Karpas-422 (cell line): ENCODE data around the gene TBC1D22A. TPM values are rescaled to one million over a fixed set of nuclear protein-coding genes. Genes with fewer than 3 reads are reported as not detected.

Experiments used
- DNase-seq: peaks from one replicate; pipeline ENCODE4 v3.0.0-alpha.2; 2015
- H2AFZ ChIP-seq: fragments of 200-600 bp; sonication (generic); 2 replicates; pipeline ENCODE4 v1.6.1; 2014; ENCODE audit warnings: antibody characterized with exemption, low read length, mixed read lengths
- H3K27ac ChIP-seq: fragments of 200-600 bp; sonication (generic); 2 replicates; pipeline ENCODE4 v1.5.1; 2014; ENCODE audit warnings: mild to moderate bottlenecking, low read length, moderate library complexity
- H3K27me3 ChIP-seq: fragments of 200-600 bp; sonication (generic); 2 replicates; pipeline ENCODE4 v1.6.1; 2014; ENCODE audit warnings: low read length, mixed read lengths
- H3K36me3 ChIP-seq: fragments of 200-600 bp; sonication (generic); 2 replicates; pipeline ENCODE4 v1.6.1; 2014; ENCODE audit warnings: low read length, mixed read lengths; ENCODE audit not compliant: insufficient read depth
- H3K4me1 ChIP-seq: fragments of 200-600 bp; sonication (generic); 2 replicates; pipeline ENCODE4 v1.6.1; 2014; ENCODE audit warnings: mild to moderate bottlenecking, low read length, mixed read lengths
- H3K4me2 ChIP-seq: fragments of 200-600 bp; sonication (generic); 2 replicates; pipeline ENCODE4 v1.6.1; 2014; ENCODE audit warnings: low read length, low read depth, mild to moderate bottlenecking; ENCODE audit not compliant: poor library complexity, severe bottlenecking
- H3K4me3 ChIP-seq: fragments of 200-600 bp; sonication (generic); 2 replicates; pipeline ENCODE4 v1.5.1; 2014; ENCODE audit warnings: mild to moderate bottlenecking, antibody characterized with exemption, low read length, mixed read lengths
- H3K79me2 ChIP-seq: fragments of 200-600 bp; sonication (generic); 2 replicates; pipeline ENCODE4 v1.6.1; 2014; ENCODE audit warnings: mild to moderate bottlenecking, low read length, mixed read lengths
- H3K9ac ChIP-seq: fragments of 200-600 bp; sonication (generic); 2 replicates; pipeline ENCODE4 v1.6.0; 2014; ENCODE audit warnings: low read length
- H3K9me2 ChIP-seq: fragments of 200-600 bp; sonication (generic), shearing (Covaris generic); replicated peaks from 2 replicates; pipeline ENCODE4 v1.6.0; 2014; ENCODE audit warnings: mild to moderate bottlenecking, low read length, moderate library complexity; ENCODE audit not compliant: insufficient read depth
- H3K9me3 ChIP-seq: fragments of 300-700, 200-600 bp; sonication (generic); 2 replicates; pipeline ENCODE4 v1.6.1; 2014; ENCODE audit warnings: low read length, mixed read lengths
- H4K20me1 ChIP-seq: fragments of 200-600 bp; sonication (generic); 2 replicates; pipeline ENCODE4 v1.6.1; 2014; ENCODE audit warnings: mild to moderate bottlenecking, antibody characterized with exemption, low read length, low read depth; ENCODE audit not compliant: insufficient read depth
- total RNA-seq: library from RNA; depleted of rRNA; stranded (reverse); fragments of >200 nt; shearing (Covaris generic); gene quantifications from 2 replicates; pipeline ENCODE4 v1.2.3, GENCODE V29; 2014; ENCODE audit warnings: low replicate concordance

TBC1D22A gene
- total RNA-seq, 1 experiment from 2014 or later: 27.7 TPM

- Histone ChIP-seq H3K4me3 (no peak overlapping the region), H3K79me2 (peaks cover 47% of the 10 kb centered on the region), H3K9me2 (no peaks in the 10 kb centered on the region), H3K27me3 (no peaks in the 10 kb centered on the region), H3K36me3 (peaks cover 13% of the 10 kb centered on the region; the same call in 1 of the 2 replicates), H3K4me2 (no peak overlapping the region), H4K20me1 (no peaks in the 10 kb centered on the region), H3K9ac (no peak overlapping the region), H2AFZ (no peak overlapping the region), H3K9me3 (peaks cover 5% of the 10 kb centered on the region; the same call in 1 of the 2 replicates), H3K4me1 (no peaks in the 10 kb centered on the region), H3K27ac (no peak overlapping the region)
- DNase-seq: no peak
These were observed 254.8 kb downstream of the TBC1D22A start for GRCh38 chr22:47017245-47017644.

- H2AFZ ChIP-seq: no peak overlapping the region
- H4K20me1 ChIP-seq: no peaks in the 10 kb centered on the region
- no peaks in the 10 kb centered on the region for H3K4me1 ChIP-seq
- H3K4me2 ChIP-seq: no peak overlapping the region
- no peak overlapping the region for H3K27ac ChIP-seq
- peaks cover 5% of the 10 kb centered on the region; the same call in 1 of the 2 replicates for H3K9me3 ChIP-seq
- no peak overlapping the region for H3K4me3 ChIP-seq
- peaks cover 45% of the 10 kb centered on the region for H3K79me2 ChIP-seq
- no peaks in the 10 kb centered on the region for H3K9me2 ChIP-seq
- H3K27me3 ChIP-seq: no peaks in the 10 kb centered on the region
- no peak for DNase-seq
- H3K36me3 ChIP-seq: peaks cover 13% of the 10 kb centered on the region
- H3K9ac ChIP-seq: no peak overlapping the region
These were observed 255.8 kb downstream of the TBC1D22A start for GRCh38 chr22:47018010-47018910.

DNA sequence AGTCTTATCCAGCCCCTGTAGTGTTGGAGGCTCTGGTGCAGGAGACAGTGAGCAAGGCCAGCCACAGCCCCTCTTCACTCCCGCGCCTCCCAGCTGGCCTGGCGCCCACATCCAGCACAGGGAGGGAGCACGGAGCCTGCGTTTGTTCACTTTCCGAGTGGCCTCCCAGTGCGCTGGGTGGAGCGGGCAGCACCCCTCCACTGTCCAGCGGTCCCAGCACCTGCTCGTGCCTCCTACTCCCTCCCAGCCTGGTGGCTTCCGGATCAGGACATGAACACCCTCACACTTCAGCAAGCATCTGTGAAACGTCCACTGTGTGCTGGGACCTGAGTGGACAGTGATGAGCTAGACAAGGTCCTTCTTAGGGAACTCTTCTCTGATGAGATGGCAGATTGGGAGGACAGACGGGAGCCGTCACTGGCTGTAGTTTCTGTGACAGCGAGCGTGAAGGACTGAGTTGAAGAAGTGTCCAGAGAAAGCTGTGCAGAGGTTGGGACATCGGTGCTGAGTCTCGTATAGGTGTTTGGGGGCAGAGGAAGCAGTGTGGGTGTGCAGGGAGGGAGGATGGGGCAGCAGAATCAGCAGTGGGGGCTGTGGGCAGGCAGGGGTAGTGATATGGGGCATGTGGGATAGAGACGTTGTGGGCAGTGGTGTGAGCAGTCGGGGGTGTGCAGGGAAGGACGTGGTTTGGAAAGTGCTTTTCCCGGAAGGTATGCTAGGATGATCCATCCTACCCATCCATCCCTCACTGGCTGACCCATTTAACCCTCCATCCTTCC, 256.8 kb downstream of the TBC1D22A start:
- Histone ChIP-seq H4K20me1 (no peaks in the 10 kb centered on the region), H3K4me1 (no peaks in the 10 kb centered on the region), H3K27ac (no peak overlapping the region), H3K4me2 (no peak overlapping the region), H3K9me3 (peaks cover 5% of the 10 kb centered on the region; the same call in 1 of the 2 replicates), H3K27me3 (no peaks in the 10 kb centered on the region), H3K9ac (no peak overlapping the region), H3K36me3 (peaks cover 13% of the 10 kb centered on the region), H2AFZ (no peak overlapping the region), H3K4me3 (no peak overlapping the region), H3K79me2 (peaks cover 35% of the 10 kb centered on the region), H3K9me2 (no peaks in the 10 kb centered on the region)
- DNase-seq: no peak

DNA sequence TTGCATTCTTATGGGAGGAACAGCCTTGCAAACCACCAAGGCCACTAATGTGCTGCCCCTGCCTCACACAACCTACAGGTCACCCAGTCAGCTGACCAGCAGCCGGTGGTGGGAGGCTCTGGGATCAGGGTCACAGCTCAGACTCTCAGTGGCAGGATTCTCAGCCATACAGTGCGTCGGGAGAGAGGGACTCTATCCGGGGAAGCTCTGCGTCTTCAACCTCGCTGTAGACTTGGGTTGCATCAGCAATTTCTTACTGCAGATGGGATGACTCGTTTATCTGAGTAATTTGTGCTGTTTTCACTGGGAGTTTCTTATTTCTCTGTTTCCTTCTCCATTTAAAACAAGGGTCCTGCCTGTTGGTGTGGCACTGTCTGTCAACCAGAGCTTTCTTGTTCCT, 257.7 kb downstream of the TBC1D22A start:
- Histone ChIP-seq H3K4me1 (no peaks in the 10 kb centered on the region), H3K27ac (no peak overlapping the region), H3K4me3 (no peak overlapping the region), H4K20me1 (no peaks in the 10 kb centered on the region), H3K9me3 (peaks cover 5% of the 10 kb centered on the region; the same call in 1 of the 2 replicates), H3K79me2 (peaks cover 27% of the 10 kb centered on the region), H3K36me3 (peaks cover 10% of the 10 kb centered on the region), H3K9ac (no peak overlapping the region), H3K27me3 (no peaks in the 10 kb centered on the region), H3K9me2 (no peaks in the 10 kb centered on the region), H2AFZ (no peak overlapping the region), H3K4me2 (no peak overlapping the region)
- no peak for DNase-seq

DNA sequence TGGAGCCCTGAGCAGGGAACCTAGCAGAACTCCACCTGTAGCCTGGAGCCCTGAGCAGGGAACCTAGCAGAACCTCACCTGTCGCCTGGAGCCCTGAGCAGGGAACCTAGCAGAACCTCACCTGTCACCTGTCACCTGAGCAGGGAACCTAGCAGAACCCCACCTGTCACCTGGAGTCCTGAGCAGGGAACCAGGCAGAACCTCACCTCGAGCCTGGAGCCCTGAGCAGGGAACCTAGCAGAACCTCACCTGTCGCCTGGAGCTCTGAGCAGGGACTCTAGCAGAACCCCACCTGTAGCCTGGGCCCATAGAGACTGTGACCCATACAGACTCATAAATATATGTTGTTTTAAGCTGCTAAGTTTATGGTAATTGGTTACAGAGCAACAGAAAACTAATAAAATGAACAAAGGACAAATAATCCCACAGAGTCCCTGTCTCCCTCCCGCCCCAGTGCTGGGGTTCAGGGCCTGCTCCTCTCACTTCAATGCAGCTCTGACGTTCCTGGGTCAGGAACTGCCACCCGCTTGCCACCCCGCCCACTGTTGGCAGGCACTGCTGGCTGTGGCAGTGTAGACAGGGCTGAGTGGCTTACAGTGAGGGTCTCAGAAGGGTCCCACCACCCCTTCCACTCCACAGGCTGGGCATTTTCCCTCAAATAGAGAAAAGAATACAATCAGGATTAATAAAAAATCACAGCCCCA, 259.1 kb downstream of the TBC1D22A start:
- H3K36me3 ChIP-seq: peaks cover 7% of the 10 kb centered on the region

DNA sequence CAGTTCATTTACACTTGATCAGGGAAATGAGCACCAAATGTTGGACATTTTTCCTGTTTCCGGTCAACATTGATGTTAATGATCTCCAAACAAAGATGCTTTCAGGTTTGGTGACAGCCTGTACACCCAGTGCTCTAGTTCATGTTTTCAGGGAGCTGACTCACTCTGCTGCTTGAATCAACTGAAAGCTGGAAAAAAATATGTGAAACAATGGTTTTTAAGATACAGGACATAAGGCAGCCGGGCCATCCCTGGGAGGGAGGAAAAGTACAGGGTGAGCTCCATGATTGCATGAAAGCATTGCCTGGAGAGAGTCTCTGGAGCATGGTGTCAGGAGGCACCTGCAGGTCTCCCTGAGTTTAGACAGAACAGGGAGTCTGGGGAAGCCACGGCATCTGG, 259.6 kb downstream of the TBC1D22A start:
- Histone ChIP-seq H3K4me3 (no peak overlapping the region), H3K4me1 (no peaks in the 10 kb centered on the region), H3K9me3 (peaks cover 5% of the 10 kb centered on the region; the same call in 1 of the 2 replicates), H3K27ac (no peak overlapping the region), H3K9ac (no peak overlapping the region), H4K20me1 (no peaks in the 10 kb centered on the region), H3K79me2 (peaks cover 24% of the 10 kb centered on the region), H3K9me2 (no peaks in the 10 kb centered on the region), H3K27me3 (no peaks in the 10 kb centered on the region), H3K36me3 (peaks cover 7% of the 10 kb centered on the region), H2AFZ (no peak overlapping the region), H3K4me2 (no peak overlapping the region)
- DNase-seq: no peak

More for the DNA sequence above, 259.1 kb downstream of the TBC1D22A start:
- H3K4me3 ChIP-seq: no peak overlapping the region
- no peak overlapping the region for H3K4me2 ChIP-seq
- no peak overlapping the region for H3K27ac ChIP-seq
- H3K9me2 ChIP-seq: no peaks in the 10 kb centered on the region
- H3K9me3 ChIP-seq: peaks cover 5% of the 10 kb centered on the region; the same call in 1 of the 2 replicates
- H2AFZ ChIP-seq: no peak overlapping the region
- H3K9ac ChIP-seq: no peak overlapping the region
- no peaks in the 10 kb centered on the region for H3K4me1 ChIP-seq
- no peaks in the 10 kb centered on the region for H3K27me3 ChIP-seq
- DNase-seq: no peak
- H3K79me2 ChIP-seq: peaks cover 29% of the 10 kb centered on the region
- H4K20me1 ChIP-seq: no peaks in the 10 kb centered on the region

GRCh38 chr22:47022475-47022874, 260.0 kb downstream of the TBC1D22A start:
- H3K36me3 ChIP-seq: peaks cover 7% of the 10 kb centered on the region
- H3K9me3 ChIP-seq: peaks cover 5% of the 10 kb centered on the region; the same call in 1 of the 2 replicates
- no peaks in the 10 kb centered on the region for H4K20me1 ChIP-seq
- H3K4me1 ChIP-seq: no peaks in the 10 kb centered on the region
- H3K27ac ChIP-seq: no peak overlapping the region
- H3K79me2 ChIP-seq: peaks cover 22% of the 10 kb centered on the region
- H3K9ac ChIP-seq: no peak overlapping the region
- H3K4me3 ChIP-seq: no peak overlapping the region
- no peak overlapping the region for H3K4me2 ChIP-seq
- no peaks in the 10 kb centered on the region for H3K27me3 ChIP-seq
- H3K9me2 ChIP-seq: no peaks in the 10 kb centered on the region
- H2AFZ ChIP-seq: no peak overlapping the region
- DNase-seq: no peak
